Astrocyte (in vitro differentiated cells and primary cell): ENCODE data around the gene VPS50. TPM values are rescaled to one million over a fixed set of nuclear protein-coding genes. Genes with fewer than 3 reads are reported as not detected.

Experiments
- DNase-seq: peaks from one replicate; pipeline ENCODE4 v3.0.0-alpha.2; 2010; ENCODE audit warnings: low read depth
- FAIRE-seq: peaks from 2 replicates; lab custom pipeline; 2011; peaks lifted over from hg19 to GRCh38; lab: Jason Lieb, UNC
- H2AFZ ChIP-seq: 2 replicates; pipeline ENCODE4 v1.6.0; 2012; ENCODE audit warnings: low read depth, low read length, inconsistent platforms
- H3K27ac ChIP-seq: 2 replicates; pipeline ENCODE4 v1.5.1; 2011; ENCODE audit warnings: low read depth, low read length, inconsistent platforms
- H3K27me3 ChIP-seq: 2 replicates; pipeline ENCODE4 v1.6.0; 2011; ENCODE audit warnings: low read length, inconsistent platforms; ENCODE audit not compliant: insufficient read depth
- H3K36me3 ChIP-seq: 2 replicates; pipeline ENCODE4 v1.5.1; 2011; ENCODE audit warnings: low read length, inconsistent platforms; ENCODE audit not compliant: insufficient read depth
- H3K4me1 ChIP-seq: 2 replicates; pipeline ENCODE4 v1.5.1; 2011; ENCODE audit warnings: low read length, inconsistent platforms; ENCODE audit not compliant: insufficient read depth
- H3K4me2 ChIP-seq: 2 replicates; pipeline ENCODE4 v1.6.0; 2012; ENCODE audit warnings: low read length, inconsistent platforms
- H3K4me3 ChIP-seq: 2 replicates; pipeline ENCODE4 v1.5.1; 2011; ENCODE audit warnings: low read depth, mild to moderate bottlenecking, low read length, inconsistent platforms; ENCODE audit not compliant: insufficient read depth
- H3K79me2 ChIP-seq: 2 replicates; pipeline ENCODE4 v1.6.0; 2012; ENCODE audit warnings: mild to moderate bottlenecking, low read length, inconsistent platforms; ENCODE audit not compliant: insufficient read depth
- H3K9ac ChIP-seq: 2 replicates; pipeline ENCODE4 v1.6.0; 2012; ENCODE audit warnings: mild to moderate bottlenecking, low read length, inconsistent platforms
- H3K9me3 ChIP-seq: 2 replicates; pipeline ENCODE4 v1.5.1; 2012; ENCODE audit warnings: low read depth, mild to moderate bottlenecking, low read length, inconsistent platforms; ENCODE audit not compliant: insufficient read depth
- H4K20me1 ChIP-seq: 2 replicates; pipeline ENCODE4 v1.6.0; 2012; ENCODE audit warnings: low read length, inconsistent platforms; ENCODE audit not compliant: insufficient read depth
- H3K27ac Mint-ChIP-seq: one replicate; pipeline ENCODE4 v1.8.0; 2021; ENCODE audit warnings: mild to moderate bottlenecking, mixed read lengths; ENCODE audit not compliant: unreplicated experiment
- H3K27me3 Mint-ChIP-seq: one replicate; pipeline ENCODE4 v1.8.0; 2021; ENCODE audit warnings: low read depth, mixed read lengths; ENCODE audit not compliant: unreplicated experiment
- H3K36me3 Mint-ChIP-seq: one replicate; pipeline ENCODE4 v1.8.0; 2021; ENCODE audit warnings: low read depth, mixed read lengths; ENCODE audit not compliant: unreplicated experiment
- H3K4me1 Mint-ChIP-seq: one replicate; pipeline ENCODE4 v1.8.0; 2021; ENCODE audit warnings: low read depth, mixed read lengths; ENCODE audit not compliant: unreplicated experiment
- H3K4me3 Mint-ChIP-seq: one replicate; pipeline ENCODE4 v1.8.0; 2021; ENCODE audit warnings: mild to moderate bottlenecking, moderate library complexity, mixed read lengths; ENCODE audit not compliant: unreplicated experiment
- H3K9me3 Mint-ChIP-seq: one replicate; pipeline ENCODE4 v1.8.0; 2021; ENCODE audit warnings: mild to moderate bottlenecking, mixed read lengths; ENCODE audit not compliant: unreplicated experiment
- EZH2 ChIP-seq: IDR thresholded peaks from 2 replicates; pipeline ENCODE4 v1.6.1; 2012; ENCODE audit warnings: mild to moderate bottlenecking, low read length, inconsistent platforms; ENCODE audit not compliant: insufficient read depth
- total RNA-seq: library from RNA; stranded (reverse); gene quantifications from 2 replicates; pipeline ENCODE4 v1.2.1, GENCODE V29; 2021
- TF ChIP-seq, protein P1 (sequence below): IDR thresholded peaks from 2 replicates; pipeline ENCODE4 v1.5.1; 2011; ENCODE audit warnings: low read depth, mild to moderate bottlenecking, inconsistent platforms, low read length, moderate library complexity; ENCODE audit not compliant: insufficient read depth

The VPS50 gene
- total RNA-seq, 1 donor from 2014 or later: 19.0 TPM

- no peak overlapping the region for H3K9ac ChIP-seq
- no peak overlapping the region for H3K4me3 ChIP-seq
- TF ChIP-seq, protein P1, sequence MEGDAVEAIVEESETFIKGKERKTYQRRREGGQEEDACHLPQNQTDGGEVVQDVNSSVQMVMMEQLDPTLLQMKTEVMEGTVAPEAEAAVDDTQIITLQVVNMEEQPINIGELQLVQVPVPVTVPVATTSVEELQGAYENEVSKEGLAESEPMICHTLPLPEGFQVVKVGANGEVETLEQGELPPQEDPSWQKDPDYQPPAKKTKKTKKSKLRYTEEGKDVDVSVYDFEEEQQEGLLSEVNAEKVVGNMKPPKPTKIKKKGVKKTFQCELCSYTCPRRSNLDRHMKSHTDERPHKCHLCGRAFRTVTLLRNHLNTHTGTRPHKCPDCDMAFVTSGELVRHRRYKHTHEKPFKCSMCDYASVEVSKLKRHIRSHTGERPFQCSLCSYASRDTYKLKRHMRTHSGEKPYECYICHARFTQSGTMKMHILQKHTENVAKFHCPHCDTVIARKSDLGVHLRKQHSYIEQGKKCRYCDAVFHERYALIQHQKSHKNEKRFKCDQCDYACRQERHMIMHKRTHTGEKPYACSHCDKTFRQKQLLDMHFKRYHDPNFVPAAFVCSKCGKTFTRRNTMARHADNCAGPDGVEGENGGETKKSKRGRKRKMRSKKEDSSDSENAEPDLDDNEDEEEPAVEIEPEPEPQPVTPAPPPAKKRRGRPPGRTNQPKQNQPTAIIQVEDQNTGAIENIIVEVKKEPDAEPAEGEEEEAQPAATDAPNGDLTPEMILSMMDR: peak; percentile 62
- no peak for TF ChIP-seq EZH2
- H3K36me3 Mint-ChIP-seq: no peaks in the 10 kb centered on the region
- DNase-seq: peak; percentile 31
- H3K4me1 ChIP-seq: peaks cover 3% of the 10 kb centered on the region
- H3K27ac Mint-ChIP-seq: no peak overlapping the region
- H3K79me2 ChIP-seq: peaks cover 11% of the 10 kb centered on the region
- no peak overlapping the region for H3K27ac ChIP-seq
- peak; percentile 9 for FAIRE-seq
- H3K4me3 Mint-ChIP-seq: no peak overlapping the region
- no peaks in the 10 kb centered on the region for H3K36me3 ChIP-seq
- H4K20me1 ChIP-seq: no peaks in the 10 kb centered on the region
- H3K9me3 ChIP-seq: no peaks in the 10 kb centered on the region
- no peaks in the 10 kb centered on the region for H3K4me1 Mint-ChIP-seq
- no peaks in the 10 kb centered on the region for H3K27me3 Mint-ChIP-seq
- H2AFZ ChIP-seq: no peak overlapping the region
- no peak overlapping the region for H3K4me2 ChIP-seq
- peaks cover 14% of the 10 kb centered on the region for H3K27me3 ChIP-seq
- H3K9me3 Mint-ChIP-seq: no peaks in the 10 kb centered on the region
These were observed 3.9 kb upstream of the VPS50 start for GRCh38 chr7:93228302-93228701.

- TF ChIP-seq EZH2: no peak
- TF ChIP-seq, protein P1: no peak
- H3K9ac ChIP-seq: peak overlapping the region; percentile 82
- peaks cover 37% of the 10 kb centered on the region for H3K79me2 ChIP-seq
- peaks cover 6% of the 10 kb centered on the region for H4K20me1 ChIP-seq
- peak overlapping the region; percentile 90 for H3K4me2 ChIP-seq
- H3K4me3 Mint-ChIP-seq: peak overlapping the region; percentile 97
- no peak for DNase-seq
- H3K27ac Mint-ChIP-seq: no peak overlapping the region
- no peaks in the 10 kb centered on the region for H3K36me3 Mint-ChIP-seq
- FAIRE-seq: no peak
- H3K9me3 ChIP-seq: no peaks in the 10 kb centered on the region
- no peaks in the 10 kb centered on the region for H3K4me1 Mint-ChIP-seq
- H3K36me3 ChIP-seq: no peaks in the 10 kb centered on the region
- peaks cover 3% of the 10 kb centered on the region for H3K4me1 ChIP-seq
- peak overlapping the region; percentile 95 for H2AFZ ChIP-seq
- peak overlapping the region; percentile 95 for H3K4me3 ChIP-seq
- no peaks in the 10 kb centered on the region for H3K9me3 Mint-ChIP-seq
- H3K27ac ChIP-seq: no peak overlapping the region
- H3K27me3 ChIP-seq: peaks cover 9% of the 10 kb centered on the region
- H3K27me3 Mint-ChIP-seq: no peaks in the 10 kb centered on the region
These were observed 907 bp upstream of the VPS50 start for GRCh38 chr7:93231259-93231658.

- H2AFZ ChIP-seq: peak overlapping the region; percentile 95
- H3K4me1 ChIP-seq: peaks cover 3% of the 10 kb centered on the region
- peak overlapping the region; percentile 95 for H3K4me3 ChIP-seq
- peak overlapping the region; percentile 24 for H3K27ac ChIP-seq
- H3K36me3 Mint-ChIP-seq: no peaks in the 10 kb centered on the region
- H4K20me1 ChIP-seq: peaks cover 6% of the 10 kb centered on the region
- H3K27ac Mint-ChIP-seq: peak overlapping the region; percentile 86
- no peaks in the 10 kb centered on the region for H3K9me3 ChIP-seq
- no peaks in the 10 kb centered on the region for H3K4me1 Mint-ChIP-seq
- H3K27me3 Mint-ChIP-seq: no peaks in the 10 kb centered on the region
- peak overlapping the region; percentile 97 for H3K4me3 Mint-ChIP-seq
- H3K9me3 Mint-ChIP-seq: no peaks in the 10 kb centered on the region
- peak overlapping the region; percentile 82 for H3K9ac ChIP-seq
- H3K4me2 ChIP-seq: peak overlapping the region; percentile 90
- no peaks in the 10 kb centered on the region for H3K36me3 ChIP-seq
- no peak for TF ChIP-seq EZH2
- TF ChIP-seq, protein P1: no peak
- no peak for FAIRE-seq
- DNase-seq: no peak
- peaks cover 37% of the 10 kb centered on the region for H3K79me2 ChIP-seq
- H3K27me3 ChIP-seq: no peaks in the 10 kb centered on the region
These were observed 480 bp downstream of the VPS50 start for GRCh38 chr7:93232673-93233018.
